IPS-18a (cell line): ENCODE results near the gene NLRX1.
A peak's percentile ranks its signal among the peaks of the same experiment; 100 is the strongest.
"Not testable (repeated sequence)": the region's sequence is repeated elsewhere in the genome, so short reads cannot be mapped to it uniquely, and the experiment has no call there.

Source experiments
- H3K27ac ChIP-seq: one replicate; pipeline ENCODE4 v1.5.1; 2013; ENCODE audit warnings: low read length
- H3K27me3 ChIP-seq: one replicate; pipeline ENCODE4 v1.6.1; 2013; ENCODE audit warnings: mild to moderate bottlenecking, low read length; ENCODE audit not compliant: control insufficient read depth, insufficient read depth
- H3K36me3 ChIP-seq: one replicate; pipeline ENCODE4 v1.6.1; 2013; ENCODE audit warnings: low read depth, low read length; ENCODE audit not compliant: control insufficient read depth
- H3K4me1 ChIP-seq: one replicate; pipeline ENCODE4 v1.6.1; 2013; ENCODE audit warnings: low read depth, low read length; ENCODE audit not compliant: control insufficient read depth
- H3K4me3 ChIP-seq: one replicate; pipeline ENCODE4 v1.5.1; 2013; ENCODE audit warnings: low read length
- H3K9ac ChIP-seq: one replicate; pipeline ENCODE4 v1.6.1; 2013; ENCODE audit warnings: mild to moderate bottlenecking, low read length, moderate library complexity
- H3K9me3 ChIP-seq: one replicate; pipeline ENCODE4 v1.6.1; 2013; ENCODE audit warnings: low read depth, low read length; ENCODE audit not compliant: control insufficient read depth

NLRX1 gene, protein sequence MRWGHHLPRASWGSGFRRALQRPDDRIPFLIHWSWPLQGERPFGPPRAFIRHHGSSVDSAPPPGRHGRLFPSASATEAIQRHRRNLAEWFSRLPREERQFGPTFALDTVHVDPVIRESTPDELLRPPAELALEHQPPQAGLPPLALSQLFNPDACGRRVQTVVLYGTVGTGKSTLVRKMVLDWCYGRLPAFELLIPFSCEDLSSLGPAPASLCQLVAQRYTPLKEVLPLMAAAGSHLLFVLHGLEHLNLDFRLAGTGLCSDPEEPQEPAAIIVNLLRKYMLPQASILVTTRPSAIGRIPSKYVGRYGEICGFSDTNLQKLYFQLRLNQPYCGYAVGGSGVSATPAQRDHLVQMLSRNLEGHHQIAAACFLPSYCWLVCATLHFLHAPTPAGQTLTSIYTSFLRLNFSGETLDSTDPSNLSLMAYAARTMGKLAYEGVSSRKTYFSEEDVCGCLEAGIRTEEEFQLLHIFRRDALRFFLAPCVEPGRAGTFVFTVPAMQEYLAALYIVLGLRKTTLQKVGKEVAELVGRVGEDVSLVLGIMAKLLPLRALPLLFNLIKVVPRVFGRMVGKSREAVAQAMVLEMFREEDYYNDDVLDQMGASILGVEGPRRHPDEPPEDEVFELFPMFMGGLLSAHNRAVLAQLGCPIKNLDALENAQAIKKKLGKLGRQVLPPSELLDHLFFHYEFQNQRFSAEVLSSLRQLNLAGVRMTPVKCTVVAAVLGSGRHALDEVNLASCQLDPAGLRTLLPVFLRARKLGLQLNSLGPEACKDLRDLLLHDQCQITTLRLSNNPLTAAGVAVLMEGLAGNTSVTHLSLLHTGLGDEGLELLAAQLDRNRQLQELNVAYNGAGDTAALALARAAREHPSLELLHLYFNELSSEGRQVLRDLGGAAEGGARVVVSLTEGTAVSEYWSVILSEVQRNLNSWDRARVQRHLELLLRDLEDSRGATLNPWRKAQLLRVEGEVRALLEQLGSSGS

DNA sequence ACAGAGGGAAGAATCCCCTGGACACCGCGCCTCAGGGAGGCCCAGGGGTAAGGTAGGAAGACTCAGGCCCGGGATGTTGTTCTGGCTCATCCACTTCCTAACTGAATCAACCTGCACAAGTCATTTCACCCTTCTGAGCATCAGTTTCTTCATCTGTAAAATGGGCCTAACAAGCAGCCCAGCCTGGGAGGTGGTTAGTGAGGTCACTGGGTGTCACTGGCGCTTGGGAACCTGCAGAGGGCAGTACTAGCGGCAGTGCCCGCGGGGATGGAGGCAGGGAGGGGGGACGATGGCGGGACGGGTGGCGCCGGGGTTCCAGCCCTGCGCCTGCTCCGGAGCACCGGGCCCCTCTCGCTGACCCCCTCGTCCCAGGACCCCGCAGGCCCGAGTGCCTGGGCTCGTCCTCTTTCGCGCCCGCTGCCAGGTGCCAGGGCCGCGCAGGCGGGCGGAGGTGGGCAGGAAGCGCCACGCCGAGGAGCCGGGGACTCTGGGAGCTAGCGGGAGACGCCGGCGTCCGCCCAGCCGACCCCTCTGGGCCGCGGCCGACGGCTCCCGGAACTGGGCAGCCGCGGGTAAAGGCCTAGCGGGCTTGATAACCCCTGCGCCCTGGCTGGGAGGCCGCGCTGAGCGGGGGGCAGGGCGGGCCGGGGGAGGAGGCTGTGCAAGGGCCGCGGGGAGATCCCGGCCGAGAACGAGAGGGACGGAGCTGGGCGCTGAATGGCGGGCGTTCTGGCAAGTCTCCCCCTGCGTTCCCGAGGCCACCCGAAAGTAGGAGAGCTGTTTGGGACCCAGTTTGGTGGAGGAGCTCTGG is at the start of gene NLRX1:
NLRX1 (plus strand) TSS at position 255 of the 811 bp plus-strand sequence. CDS start 2,679 bp downstream, outside the sequence.
- Histone ChIP-seq H3K9ac (peak within 1 kb of the TSS; percentile 82), H3K27ac (peak within 1 kb of the TSS; percentile 70), H3K36me3 (no peaks in the 10 kb centered on the region), H3K4me1 (peaks cover 7% of the 10 kb centered on the region), H3K4me3 (peak within 1 kb of the TSS; percentile 68), H3K9me3 (no peaks in the 10 kb centered on the region), H3K27me3 (no peaks in the 10 kb centered on the region)

DNA sequence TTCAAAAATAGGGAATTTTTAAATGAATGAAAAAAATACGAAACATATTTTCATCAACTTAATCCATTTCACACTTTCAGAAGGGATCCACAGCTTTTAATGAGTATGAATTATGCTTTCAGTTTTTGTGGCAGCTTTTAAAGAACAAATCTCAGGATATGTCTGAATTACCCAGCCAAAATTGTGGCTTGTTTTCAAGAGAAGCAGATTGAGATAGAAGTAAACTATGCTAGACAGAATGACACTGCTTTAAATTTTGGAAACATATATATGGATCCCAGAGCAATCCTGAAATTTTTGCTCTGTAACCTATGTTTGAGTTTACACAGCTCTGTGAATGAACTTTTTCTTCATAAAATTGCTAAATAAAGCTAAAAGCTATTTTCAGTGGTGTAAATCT is 49.6 kb upstream of the NLRX1 start:
- Histone ChIP-seq H3K27ac (no peak overlapping the region), H3K9ac (no peak overlapping the region)

DNA sequence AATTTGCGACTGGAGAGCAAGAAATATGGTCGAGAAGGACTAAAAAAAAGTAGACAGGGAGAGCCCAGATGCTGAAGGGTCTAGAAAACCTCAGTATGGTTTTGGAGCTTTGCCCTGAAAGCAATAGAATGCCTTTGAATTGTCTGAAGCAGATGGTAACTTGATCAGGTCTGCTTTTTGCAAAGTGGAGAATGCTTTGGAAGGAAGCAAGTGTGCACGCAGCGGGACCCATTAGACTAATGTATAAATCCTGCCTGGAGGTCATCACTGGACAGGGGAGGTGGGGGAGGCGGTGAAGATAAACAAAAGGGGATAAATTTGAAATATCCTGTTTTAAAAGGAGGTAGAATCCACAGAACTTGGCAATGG is 47.9 kb upstream of the NLRX1 start:
- peak overlapping the region; percentile 63 for H3K27ac ChIP-seq

More for the DNA sequence above, 49.6 kb upstream of the NLRX1 start:
- no peaks in the 10 kb centered on the region for H3K9me3 ChIP-seq
- no peaks in the 10 kb centered on the region for H3K27me3 ChIP-seq
- H3K36me3 ChIP-seq = peaks cover 3% of the 10 kb centered on the region
- peaks cover 6% of the 10 kb centered on the region for H3K4me1 ChIP-seq
- H3K4me3 ChIP-seq = no peak overlapping the region

DNA sequence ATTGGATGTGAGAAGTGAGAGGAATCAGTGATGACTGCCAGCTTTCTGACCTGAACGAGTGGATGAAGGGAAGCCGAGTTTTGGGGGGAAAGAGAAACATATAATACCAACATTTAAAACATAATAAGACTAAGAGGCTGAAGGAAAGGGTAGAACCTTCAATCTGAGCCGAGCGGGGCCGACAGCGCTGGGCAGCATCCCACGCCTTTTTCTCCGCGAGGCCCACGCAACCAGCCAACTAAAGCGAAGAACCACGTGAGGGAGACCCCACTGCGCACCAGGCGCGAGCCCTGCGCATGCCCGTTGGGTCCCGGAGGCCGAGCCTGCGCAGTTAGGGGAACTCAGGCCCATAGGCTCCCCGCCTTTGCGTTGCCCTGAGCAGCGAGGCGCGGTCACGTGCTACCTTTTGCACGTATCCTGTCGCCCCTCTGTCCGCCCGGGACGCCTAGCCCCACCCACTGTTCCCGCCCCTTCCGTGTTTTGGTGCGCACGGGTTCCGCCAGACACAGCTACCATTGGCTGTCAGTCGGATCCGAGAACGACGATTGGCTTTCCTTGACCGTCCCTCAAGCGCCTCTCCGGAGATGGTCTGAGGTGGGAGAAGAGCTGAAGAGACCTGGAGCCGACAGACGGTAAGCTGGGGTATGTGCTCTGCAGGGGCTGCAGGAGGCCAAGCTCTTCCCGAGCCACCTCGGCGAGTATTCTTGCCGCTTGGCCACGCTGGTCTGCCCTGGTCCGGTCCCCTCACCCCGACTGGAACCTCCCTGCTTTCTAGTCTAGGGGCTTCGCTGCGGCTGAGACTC is 47.3 kb upstream of the NLRX1 start, which contains the start of gene HINFP:
HINFP (plus strand) TSS at position 573 of the 803 bp plus-strand sequence. CDS start 5,365 bp downstream, outside the sequence.
- H3K9me3 ChIP-seq = no peaks in the 10 kb centered on the region
- H3K4me3 ChIP-seq = peak within 1 kb of the TSS; percentile 94
- H3K4me1 ChIP-seq = peaks cover 6% of the 10 kb centered on the region
- H3K27me3 ChIP-seq = no peaks in the 10 kb centered on the region
- peaks cover 9% of the 10 kb centered on the region for H3K36me3 ChIP-seq
- H3K9ac ChIP-seq = peak within 1 kb of the TSS; percentile 66
- peak within 1 kb of the TSS; percentile 70 for H3K27ac ChIP-seq

More for the DNA sequence above, 47.9 kb upstream of the NLRX1 start:
- Histone ChIP-seq H3K4me3 (peak overlapping the region; percentile 94), H3K9ac (peak overlapping the region; percentile 61), H3K4me1 (peaks cover 6% of the 10 kb centered on the region), H3K27me3 (no peaks in the 10 kb centered on the region), H3K36me3 (peaks cover 9% of the 10 kb centered on the region), H3K9me3 (no peaks in the 10 kb centered on the region)

DNA sequence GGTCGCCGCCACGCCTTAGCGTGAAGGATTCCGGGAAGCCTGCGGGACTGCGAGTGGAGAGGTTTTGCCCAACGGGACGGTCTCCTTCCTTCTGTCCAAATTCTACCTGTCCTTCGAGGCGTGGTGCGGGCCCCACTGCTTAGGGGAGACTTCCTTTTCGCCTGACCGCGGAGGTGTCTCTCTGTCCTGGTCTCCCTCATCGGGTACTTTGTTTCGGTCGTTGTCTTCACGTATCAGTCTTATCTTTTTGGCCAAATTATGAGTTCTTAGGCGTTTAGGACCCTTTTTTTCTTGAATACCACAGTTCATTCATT is 46.8 kb upstream of the NLRX1 start:
- peak overlapping the region; percentile 66 for H3K9ac ChIP-seq
- H3K27me3 ChIP-seq = no peaks in the 10 kb centered on the region
- peak overlapping the region; percentile 94 for H3K4me3 ChIP-seq
- H3K27ac ChIP-seq = peak overlapping the region; percentile 70
- H3K9me3 ChIP-seq = no peaks in the 10 kb centered on the region
- H3K4me1 ChIP-seq = peaks cover 6% of the 10 kb centered on the region
- H3K36me3 ChIP-seq = peaks cover 9% of the 10 kb centered on the region

DNA sequence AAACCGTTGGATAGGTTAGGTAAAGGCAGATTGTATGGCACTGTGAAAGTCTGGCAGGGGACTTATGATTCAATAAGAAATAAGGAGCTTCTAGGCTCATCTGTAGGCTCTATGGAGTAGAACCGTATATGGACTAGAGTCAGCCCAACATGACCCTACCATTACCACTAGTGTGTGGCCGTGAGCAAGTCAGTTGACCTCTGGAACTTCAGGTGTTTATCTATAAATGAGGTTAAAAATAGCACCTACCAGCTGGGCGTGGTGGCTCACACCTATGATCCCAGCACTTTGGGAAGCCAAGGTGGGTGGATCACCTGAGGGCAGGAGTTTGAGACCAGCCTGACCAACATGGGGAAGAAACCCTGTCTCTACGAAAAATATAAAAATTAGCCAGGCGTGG is 42.7 kb upstream of the NLRX1 start:
- Histone ChIP-seq H3K36me3 (peaks cover 17% of the 10 kb centered on the region), H3K27me3 (no peaks in the 10 kb centered on the region), H3K27ac (no peak overlapping the region), H3K9me3 (no peaks in the 10 kb centered on the region), H3K4me3 (no peak overlapping the region), H3K9ac (no peak overlapping the region), H3K4me1 (peaks cover 2% of the 10 kb centered on the region)

DNA sequence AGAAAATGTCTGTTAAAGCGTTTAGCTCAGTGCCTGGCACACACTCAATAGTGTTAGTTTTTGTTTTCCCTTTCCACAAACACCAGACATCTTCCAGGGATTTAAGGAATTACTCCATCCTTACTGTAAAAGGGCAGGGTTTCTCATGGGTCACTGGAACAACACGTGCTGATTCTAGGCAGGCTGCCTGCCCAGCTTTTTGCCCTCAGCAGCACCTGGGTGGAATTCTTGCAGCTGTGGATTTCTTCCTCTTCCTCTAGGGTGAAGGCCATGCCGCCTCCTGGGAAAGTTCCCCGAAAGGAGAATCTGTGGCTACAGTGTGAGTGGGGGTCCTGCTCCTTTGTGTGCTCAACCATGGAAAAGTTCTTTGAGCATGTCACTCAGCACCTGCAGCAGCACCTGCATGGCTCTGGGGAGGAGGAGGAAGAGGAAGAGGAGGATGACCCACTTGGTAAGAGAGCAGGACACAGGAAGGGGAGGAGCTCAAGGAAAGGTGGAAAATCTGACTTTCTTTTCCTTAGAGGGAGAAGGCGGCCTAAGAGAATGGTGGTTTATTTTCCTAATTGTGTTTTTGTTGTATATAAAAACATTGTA is 41.8 kb upstream of the NLRX1 start:
- Histone ChIP-seq H3K4me1 (no peaks in the 10 kb centered on the region), H3K4me3 (no peak overlapping the region), H3K9me3 (no peaks in the 10 kb centered on the region), H3K36me3 (peaks cover 26% of the 10 kb centered on the region), H3K27ac (no peak overlapping the region), H3K27me3 (no peaks in the 10 kb centered on the region), H3K9ac (no peak overlapping the region)

DNA sequence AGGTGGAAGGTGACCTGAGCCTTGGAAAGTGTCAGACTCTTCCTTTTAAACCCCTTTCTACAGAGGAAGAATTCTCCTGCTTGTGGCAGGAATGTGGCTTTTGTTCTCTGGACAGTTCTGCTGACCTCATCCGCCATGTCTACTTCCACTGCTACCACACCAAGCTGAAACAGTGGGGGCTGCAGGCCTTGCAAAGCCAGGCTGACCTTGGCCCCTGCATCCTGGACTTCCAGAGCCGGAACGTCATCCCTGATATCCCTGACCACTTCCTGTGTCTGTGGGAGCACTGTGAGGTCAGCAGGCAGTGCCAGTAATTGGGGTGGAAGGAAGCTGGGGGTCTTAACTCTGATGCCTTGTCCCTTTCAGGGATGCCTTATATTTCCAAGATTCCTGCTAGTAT is 37.9 kb upstream of the NLRX1 start:
- no peak overlapping the region for H3K9ac ChIP-seq
- no peaks in the 10 kb centered on the region for H3K9me3 ChIP-seq
- H3K27me3 ChIP-seq = no peaks in the 10 kb centered on the region
- peaks cover 44% of the 10 kb centered on the region for H3K36me3 ChIP-seq
- H3K4me3 ChIP-seq = no peak overlapping the region
- H3K27ac ChIP-seq = no peak overlapping the region
- no peaks in the 10 kb centered on the region for H3K4me1 ChIP-seq

DNA sequence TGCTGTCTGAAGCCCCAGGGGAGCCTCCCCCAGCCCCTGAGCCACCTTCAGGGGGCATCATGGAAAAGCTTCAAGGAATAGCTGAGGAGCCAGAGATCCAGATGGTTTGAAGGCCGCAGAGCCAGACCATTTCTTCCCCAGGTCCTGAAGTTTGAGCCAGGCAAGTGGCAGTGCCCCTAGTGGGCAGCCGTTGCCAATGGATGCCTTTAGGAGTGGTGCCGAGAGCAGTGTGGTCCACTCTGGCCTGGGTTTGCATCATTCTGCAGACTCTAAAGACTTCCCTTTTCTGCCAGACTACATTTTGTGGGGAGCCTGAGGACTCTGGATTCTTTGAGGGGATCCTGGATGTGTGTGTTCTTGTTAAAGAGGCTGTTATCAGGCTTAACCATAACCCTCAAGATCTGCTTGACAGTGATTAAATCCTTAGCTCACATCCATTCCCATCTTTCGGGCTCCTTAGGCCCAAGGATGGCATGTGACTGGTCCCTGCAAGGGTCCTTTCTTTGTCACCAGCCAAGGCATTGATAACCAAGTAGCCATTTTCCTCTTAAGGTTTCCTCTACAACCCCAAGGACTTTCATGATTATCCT is 34.0 kb upstream of the NLRX1 start:
- Histone ChIP-seq H3K36me3 (peaks cover 44% of the 10 kb centered on the region), H3K9ac (no peak overlapping the region), H3K27me3 (no peaks in the 10 kb centered on the region), H3K4me1 (no peaks in the 10 kb centered on the region), H3K9me3 (no peaks in the 10 kb centered on the region), H3K4me3 (no peak overlapping the region), H3K27ac (no peak overlapping the region)

DNA sequence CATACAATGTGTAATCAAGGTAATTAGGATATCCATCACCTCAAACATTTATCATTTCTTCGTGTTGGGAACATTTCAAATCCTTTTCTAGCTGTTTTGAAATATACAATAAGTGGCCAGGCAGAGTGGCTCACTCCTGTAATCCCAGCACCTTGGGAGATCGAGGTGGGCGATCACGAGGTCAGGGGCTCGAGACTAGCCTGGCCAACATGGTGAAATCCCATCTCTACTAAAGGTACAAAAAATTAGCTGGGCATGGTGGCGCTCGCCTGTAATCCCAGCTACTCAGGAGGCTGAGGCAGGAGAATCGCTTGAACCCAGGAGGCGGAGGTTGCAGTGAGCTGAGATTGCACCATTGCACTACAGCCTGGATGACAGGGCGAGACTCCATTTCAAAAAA is 29.2 kb upstream of the NLRX1 start:
- H3K4me3 ChIP-seq, H3K9ac ChIP-seq, H3K27me3 ChIP-seq, H3K27ac ChIP-seq, H3K9me3 ChIP-seq, H3K4me1 ChIP-seq, H3K36me3 ChIP-seq: not testable (repeated sequence)
